ENCODE results near the gene FAM131C.
"Not testable (repeated sequence)": the region's sequence is repeated elsewhere in the genome, so short reads cannot be mapped to it uniquely, and the experiment has no call there.

The FAM131C gene

DNA sequence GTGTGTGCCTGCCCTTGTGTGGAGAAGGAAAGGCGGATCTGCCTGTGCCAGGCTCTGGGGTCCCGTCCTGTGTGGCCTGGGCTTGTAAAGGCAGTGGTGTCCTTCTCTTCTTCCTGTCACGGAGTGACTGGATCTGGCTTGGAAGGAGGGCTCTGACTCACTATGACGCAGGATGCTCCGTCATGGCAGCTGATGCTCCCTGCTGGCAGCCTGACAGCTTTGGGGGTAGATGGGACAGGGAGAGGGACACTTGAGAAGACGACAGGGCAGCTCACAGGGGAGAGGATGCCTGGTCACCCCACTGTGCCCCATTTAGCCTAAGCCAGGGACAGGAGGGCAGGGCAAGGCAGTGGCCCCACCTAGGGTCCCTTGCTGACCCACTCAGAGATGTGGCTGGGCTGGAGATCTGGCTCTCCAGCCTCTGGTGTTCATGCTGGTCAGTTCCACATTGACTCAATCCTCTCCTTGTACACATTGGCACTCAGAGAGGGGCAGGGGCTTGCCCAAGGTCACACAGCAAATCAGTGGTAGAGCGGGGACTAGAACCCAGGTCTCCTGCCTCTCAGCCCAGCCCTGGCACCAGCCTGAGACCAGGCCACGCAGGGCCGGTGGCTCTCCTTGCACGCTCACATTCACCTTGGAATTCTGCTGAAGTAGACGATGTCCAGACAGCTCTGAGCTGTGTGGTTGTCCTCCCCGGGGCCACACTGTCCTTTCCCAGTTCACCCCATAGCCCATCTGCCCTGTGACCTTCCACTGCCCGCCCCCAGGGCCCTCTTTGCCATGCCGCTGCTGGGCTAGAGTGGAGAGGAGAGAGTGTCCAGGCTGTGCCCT is 2.8 kb upstream of the FAM131C start:
- no peak for DNase-seq

DNA sequence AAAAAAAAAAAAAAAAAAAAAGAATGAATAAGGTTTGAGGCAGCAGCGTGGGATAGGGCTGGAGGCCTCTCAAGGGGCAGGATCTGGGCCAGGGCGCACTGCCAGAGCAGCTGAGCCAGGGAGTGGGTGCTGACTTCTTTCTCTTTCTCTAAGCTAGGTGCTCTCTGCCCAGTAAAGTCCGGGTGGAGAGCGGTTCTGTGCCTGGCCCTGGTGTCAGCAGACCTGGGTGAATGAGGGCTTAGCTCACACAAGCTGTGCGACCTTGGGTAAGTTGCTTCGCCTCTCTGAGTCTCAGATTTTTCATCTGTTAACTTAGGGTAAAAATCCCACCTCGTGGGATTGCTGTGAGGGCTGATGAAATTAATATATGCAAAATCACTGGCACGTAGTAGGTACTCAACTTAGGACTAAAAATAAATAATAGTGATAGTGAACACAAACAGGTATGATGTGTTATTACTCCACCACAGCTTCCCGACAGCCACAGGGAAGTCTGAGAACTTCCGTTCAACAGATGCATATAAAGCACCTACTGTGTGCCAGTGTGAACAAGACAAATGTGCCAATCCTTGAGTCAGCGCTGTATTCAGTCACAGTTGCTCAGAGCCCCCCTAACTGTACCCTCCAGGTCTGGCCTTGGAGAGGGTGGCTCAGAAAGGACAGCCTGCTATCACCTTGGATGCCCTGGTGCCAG is 2.0 kb upstream of the FAM131C start:
- DNase-seq, result no peak

DNA sequence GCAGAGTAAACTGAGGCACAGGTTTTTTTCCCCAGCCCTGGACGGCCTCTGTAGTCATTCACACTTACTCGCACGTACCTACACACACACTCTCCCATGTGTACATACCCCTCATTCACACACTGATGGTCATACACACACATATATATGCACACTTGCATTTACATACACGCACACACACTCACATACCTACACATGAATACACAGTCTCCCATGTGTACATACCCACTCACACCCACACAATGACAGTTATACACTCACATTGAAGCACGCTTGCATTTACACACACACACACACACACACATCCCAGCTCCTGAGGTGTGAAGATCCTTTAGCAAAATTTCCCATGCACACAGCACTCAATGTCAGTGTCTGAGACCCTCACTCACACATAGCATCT is 766 bp upstream of the FAM131C start:
- no peak for DNase-seq

DNA sequence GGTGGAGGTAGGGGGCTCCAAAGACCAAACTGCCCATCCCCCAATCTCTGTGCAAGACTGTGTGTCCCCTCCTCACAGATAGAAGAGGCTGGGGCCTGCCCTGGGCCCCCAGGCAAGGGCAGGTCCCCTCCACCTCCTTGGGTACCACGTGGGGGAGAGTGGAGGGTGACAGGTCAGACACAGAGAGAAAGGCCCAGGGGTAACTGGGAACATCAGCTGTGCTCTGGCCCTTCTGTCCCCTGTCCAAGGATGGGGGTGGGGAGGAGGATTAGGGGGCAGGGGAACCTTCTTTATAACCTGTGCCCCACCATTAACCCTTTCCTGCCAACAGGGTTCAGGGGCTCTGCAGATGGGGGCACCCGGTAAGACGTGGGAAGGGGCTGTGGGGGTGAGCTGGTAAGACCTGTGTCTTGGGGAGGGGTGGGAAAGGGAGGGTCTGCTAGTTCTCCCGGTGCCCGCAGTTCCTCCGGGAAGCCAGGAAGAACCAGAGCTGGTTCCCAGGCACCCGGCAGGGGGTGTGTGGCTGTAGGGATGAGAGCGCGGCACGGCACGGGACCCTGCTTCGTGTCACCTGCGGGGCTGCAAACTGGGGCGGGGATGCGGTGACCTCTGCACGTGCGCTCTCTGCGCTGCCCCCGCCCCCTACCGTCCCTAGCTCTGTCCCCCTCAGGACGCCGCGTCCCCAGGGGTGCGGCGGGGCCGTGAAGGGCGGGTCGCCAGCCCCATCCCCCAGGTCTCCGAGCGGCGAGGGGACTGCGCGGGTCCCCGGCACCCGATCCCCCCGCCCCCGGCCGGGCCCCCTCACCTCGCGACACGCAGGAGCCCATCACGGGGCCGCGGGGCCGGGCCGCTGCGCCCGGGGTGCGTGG is 601 bp downstream of the FAM131C start:
- DNase-seq, result no peak

DNA sequence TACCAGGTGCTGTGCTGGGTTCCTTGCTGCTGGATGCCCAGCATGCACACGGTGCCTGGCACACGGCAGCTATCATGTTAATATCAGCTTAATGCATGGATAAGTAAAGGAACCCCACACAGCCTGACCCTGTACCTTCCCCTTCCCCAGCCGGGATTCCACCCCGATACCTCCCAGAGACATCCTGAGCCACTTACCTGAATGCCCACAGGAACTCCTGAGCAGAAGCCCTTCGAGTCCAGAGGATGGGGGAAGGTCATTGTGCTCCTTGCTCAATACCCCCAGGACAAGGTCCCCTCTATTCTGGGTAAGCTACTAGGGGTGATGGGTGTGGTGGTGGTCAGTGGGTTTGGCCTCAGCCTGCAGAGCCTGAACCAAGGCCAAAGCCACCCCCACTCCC is 1.4 kb downstream of the FAM131C start:
- DNase-seq, result no peak

DNA sequence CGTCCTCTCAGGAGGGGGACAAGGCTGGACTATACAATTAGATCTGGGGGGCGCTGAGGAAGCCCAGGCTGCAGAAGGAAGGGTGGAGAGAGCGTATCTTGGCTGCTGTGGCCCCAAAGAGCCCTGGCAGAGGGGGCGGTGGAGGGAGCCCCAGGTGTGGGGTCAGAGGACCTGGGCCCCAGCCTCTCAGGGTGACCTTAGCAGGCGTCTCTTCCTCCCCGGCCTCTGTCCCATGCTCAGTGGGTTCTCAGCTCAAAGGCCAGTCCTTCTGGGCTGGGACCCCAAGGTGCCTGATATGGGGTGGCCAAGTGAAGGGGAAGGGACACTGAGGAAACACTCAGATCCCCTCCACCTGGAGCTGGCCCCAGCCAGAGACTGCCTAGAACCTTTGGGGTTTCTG is 1.8 kb downstream of the FAM131C start:
- no peak for DNase-seq

DNA sequence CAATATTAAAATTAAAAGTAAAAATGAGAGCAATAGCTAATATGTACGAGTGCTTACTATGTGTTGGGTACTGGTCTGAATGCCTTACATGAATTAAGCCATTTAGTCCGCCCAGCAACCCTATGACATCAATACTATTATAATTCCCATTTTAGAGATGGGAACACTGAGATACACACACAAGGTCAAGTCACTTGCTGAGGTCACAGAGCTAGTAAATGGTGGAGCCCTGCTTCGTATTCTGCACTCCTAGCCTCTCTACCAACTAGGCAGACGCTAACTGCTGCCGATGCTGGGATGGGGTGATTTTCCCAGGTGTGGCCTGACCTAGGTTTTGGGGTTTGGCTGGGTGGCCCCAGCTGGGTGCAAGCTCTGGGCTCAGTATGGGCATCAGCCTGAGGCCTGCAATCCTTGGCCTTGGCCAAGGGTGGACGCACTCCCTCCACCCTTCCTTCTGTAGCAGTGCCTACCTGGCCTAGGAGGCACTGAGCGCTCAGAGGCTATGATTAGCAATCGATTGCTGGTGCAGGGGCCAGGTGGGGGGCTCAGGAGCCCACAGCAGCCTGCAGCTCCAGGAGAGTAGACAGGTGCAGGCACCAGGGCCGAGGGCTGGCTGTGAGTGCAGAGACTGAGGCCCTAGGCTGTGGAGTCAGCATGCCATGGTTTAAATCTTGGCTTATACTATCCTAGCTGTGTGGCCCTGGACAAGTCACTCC is 2.7 kb downstream of the FAM131C start:
- DNase-seq, result no peak

DNA sequence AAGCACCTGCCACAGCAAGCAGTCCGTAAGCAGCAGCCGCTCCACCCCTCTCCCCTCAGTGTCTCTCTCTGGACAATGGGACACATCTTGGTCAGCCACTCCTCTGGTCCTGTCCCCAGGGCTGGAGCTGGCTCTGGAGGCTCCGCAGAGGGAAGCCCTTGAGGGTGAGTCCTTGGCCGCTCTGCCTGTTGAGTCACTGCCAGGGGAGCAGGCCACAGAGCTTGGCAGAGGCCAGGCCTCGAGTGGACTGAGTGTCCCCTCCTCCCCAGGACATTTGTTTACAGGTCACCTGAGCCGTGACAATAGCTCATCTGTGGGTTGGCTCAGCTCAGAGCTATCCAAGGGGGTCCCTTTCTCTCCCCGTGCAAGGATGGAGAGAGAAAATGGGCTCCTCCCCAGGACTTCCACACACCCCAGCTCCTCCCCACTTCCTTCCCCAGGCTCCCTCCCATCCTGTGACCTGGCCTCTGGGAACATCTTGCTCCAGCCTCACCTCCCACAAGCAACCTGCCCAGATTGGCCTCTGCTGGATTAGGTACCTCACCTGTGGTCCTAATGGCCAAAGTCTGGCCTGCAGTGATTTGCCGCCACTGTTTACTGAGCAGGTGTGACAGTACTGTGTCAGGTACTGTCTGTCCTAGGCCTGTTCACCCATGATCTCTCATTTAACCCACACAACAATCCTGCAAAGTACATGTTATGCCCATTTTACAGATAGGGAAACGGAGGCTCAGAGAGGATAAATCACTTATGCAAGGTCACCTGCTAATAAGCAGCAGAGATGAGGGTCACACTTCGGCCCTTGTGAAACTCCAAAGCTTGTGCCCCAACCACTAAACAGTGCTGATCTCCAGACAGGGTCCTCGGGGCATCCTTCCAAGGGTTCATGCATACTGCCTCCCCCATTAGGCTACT is 4.8 kb downstream of the FAM131C start:
- DNase-seq, result no peak

DNA sequence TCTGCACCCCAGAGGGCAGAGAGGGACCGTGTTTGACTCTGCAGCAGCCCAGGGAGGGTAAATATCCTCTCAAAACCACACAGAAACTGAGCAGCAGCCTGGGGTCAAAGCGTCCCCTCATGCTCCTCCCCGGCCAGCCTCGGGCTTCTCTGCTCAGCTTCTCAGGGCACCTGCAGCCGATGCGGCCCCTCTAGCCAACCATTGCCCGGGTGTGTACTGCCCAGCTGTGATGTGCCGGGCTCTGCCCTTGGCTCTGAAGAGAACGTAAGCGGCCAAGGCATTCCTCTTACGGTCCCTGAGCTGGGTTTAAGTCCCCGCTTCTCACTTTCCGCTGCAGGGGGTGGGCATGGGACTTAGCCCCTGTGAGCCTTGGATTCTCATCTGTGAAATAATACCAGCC is 5.5 kb downstream of the FAM131C start:
- no peak for DNase-seq

DNA sequence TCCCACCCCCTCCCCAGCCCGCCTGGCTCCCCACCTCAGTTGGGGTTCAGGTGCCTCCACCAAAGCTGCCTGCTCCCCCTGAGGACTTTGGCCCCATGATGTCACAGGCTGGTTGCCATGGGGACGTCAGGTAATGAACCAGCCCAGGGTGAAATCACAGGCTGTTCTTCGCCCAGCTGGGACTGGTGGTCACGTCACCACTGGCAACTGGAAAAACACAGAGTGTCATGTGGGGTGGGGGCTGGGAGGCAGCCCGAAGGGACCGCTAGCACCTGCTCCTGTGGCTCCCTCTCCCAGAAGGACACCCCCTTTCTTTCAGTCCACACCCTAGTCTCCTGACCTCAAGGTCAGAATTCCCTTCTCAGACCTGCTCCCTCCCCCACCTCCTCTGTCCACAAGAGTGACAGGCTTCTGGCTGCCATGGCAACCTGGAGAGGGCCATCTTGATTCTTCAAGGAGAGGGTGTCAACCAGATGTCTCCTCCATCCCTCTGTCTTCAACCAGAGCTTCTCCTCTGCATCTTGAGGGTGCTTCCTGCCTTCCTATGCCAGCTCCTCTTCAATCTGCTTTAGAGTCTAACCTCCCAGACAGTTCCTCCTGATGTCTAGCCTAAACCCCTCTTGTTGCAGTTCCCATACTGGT is 6.2 kb downstream of the FAM131C start:
- DNase-seq, result no peak

DNA sequence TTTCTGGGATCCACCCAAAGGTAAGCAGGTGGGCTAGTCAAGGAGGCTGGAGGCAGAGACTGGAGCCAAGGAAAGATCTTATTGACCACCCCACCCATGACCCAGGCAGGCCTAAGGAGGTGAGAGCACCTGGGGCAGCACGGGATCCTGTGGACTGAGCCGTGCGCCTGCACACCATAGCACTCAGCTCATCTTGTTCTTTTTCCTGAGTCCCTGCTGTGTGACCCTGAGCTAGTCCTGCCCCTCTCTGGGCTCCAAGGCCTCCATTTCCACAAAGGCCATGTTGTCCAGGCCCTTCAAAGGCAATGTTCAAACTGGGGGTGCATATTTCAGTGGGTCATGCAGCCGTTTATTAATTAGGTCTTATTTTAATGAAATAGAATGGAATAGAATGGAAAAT is 7.2 kb downstream of the FAM131C start:
- no peak for DNase-seq

DNA sequence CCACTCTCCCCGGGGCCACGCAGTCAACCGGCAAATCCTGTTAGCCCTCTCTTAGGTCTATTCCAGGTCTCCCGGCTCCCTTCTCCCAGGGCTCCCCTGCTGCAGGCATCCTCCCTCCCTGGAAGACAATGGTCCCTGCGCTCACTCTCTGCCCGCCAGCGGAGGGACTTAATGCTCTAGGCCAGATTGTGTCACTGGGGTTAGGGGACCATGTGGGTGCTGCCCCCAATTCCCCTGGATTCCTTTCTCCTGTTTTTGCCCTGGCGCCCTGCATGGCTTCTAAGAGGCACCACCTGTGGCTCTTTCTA is 8.2 kb downstream of the FAM131C start:
- no peak for DNase-seq

DNA sequence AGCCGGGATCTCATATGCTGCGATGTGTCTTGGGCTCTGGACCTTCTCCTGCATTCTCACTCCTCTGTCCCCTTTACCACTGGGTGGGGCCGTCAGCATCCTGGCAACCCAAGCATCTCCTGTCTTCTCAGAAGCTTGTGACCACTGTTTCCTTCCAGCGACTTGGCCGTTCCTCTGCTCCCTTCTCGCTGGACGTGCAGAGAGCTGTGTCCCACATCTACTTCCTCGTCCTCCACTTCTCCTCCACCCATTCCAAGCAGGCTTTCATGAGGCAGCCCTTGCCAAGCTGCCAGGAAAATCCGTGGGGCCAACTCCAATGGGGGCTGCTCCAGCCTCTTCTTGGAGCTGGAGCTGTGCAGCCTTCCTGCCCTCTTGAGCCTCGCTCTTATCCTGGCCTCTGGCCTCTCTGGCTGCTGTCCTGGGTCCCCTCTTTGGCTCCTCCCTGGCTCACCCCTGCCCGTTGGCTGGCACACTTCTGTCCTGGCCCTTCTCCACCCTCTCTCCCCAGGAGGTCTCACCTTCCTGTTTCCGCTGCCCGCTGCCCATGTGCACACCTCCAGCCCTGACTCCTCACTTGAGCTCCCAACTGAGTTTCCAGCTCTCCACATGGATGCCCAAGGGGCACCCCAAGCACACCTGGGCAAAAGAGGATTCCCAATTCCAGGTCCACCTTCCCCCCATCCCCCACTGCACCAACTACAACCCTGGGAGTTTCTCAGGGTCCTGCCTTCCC is 8.7 kb downstream of the FAM131C start:
- DNase-seq, result no peak

DNA sequence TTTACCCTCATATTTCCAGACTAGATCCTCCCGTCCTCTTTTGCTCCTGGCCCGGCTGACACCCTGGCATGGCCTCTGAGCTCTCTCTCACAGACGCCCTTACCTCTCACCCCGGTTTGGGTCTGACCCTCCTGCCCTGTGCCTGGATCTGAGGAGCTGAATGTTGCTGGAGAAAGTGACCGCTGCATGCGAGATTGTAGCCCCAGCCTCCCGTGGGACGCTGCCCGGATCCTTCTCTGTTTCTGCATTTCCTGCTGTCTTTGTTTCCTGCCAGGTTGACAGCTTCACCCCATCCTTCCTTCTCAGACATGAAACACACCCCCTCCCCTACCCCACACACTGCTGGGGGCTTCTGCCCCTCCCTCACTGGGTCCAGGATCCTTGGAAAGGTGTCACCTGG is 9.5 kb downstream of the FAM131C start:
- DNase-seq, result no peak

DNA sequence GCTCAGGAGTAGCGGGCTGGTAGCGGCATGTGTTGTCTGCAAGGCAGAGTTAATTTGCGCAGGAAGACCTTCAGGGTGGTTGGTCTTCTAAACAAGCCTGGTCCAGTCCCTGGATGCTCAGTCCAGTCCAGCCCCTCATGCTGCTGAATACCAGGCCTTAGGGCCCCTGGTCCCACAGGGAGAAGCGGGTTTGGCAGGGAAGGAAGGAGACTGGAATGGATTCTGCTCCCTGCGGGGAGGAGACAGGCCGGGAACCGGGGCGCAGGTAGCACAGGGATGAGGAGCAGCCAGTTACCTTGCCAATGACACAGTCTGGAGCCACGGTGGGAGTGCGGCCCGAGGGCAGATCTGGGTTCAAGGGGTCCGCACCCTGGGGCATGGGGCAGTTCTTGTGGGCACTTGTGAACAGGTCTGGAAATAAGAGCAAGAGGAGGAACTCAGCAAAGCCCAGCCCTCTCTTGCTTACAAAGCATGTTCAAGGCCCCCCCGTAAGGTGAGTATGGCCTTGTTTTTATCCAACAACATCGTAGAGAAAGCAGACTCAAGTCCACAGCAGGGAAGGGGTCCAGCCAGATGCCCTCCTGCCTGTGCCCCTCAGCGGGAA is 10.1 kb downstream of the FAM131C start:
- DNase-seq, result no peak

DNA sequence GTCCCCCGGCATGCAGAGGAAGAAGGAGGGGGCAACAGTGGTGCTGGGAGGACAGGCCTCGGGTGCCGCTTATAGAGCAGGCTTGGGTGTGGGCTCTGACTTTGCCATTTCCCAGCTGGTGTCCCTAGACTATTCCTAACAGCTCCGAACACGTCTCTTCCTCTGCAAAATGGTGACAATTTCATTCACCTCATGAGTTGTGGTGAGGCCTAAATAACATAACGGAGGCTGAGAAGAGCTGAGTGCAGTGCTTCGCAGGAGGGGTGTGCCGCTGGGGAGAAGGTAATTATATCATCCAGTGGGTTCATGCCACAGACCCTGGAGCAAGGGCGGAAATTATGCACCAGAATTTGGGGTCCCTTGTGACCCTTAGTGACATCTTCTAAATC is 10.8 kb downstream of the FAM131C start:
- not testable (repeated sequence) for DNase-seq

DNA sequence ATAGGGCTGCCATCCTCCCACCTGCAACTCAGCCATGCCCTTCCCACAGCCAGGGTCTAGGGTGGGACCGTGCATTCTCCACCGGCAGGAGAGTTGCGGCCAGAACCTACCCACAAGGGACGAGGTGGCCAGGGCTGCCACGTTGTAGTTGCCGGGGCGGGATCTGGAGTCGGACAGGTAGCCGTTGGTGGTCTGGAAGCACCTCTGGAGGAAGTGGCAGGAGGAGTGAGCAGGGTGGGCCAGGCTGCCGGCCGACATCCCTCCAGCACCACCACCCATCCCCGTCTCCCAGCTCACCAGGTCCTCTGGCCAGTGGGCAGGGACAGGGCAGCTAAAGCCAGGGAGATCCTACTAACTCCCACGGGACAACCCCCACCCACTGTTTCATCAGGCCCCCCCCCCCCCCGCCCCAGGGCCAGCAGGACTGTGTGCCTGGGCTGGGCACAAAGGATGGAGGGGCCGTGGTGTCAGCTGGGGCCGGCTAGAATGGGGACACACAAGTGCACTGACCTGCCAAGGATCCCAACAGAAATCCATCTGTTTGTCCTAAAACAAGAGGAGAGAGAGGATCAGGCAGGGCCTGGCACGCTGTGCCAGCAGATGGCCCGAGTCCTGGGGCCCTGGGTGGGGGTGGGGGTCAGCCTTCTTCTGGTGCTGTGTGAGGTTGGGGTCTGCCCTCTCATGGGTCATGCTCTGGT is 11.3 kb downstream of the FAM131C start:
- not testable (repeated sequence) for DNase-seq

DNA sequence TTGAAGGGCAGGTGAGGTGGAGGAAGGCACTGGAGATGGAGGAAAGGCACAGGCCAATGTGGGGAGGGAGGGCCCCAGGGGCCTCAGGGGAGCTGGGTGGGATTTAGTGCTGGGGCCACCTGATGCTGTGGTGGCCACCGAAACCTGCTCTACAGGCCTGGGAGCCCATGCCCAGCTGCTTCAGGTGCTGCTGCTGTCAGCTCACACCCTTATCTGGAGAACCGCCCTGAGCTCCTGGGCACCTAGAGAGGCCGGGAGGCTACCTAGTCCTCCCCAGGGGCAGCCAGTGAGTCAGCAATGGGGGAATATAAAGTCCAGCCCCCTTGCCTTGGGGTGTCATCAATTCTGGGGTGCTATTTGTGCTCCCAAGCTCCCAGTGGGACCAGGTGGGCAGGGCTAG is 12.2 kb downstream of the FAM131C start:
- no peak for DNase-seq

DNA sequence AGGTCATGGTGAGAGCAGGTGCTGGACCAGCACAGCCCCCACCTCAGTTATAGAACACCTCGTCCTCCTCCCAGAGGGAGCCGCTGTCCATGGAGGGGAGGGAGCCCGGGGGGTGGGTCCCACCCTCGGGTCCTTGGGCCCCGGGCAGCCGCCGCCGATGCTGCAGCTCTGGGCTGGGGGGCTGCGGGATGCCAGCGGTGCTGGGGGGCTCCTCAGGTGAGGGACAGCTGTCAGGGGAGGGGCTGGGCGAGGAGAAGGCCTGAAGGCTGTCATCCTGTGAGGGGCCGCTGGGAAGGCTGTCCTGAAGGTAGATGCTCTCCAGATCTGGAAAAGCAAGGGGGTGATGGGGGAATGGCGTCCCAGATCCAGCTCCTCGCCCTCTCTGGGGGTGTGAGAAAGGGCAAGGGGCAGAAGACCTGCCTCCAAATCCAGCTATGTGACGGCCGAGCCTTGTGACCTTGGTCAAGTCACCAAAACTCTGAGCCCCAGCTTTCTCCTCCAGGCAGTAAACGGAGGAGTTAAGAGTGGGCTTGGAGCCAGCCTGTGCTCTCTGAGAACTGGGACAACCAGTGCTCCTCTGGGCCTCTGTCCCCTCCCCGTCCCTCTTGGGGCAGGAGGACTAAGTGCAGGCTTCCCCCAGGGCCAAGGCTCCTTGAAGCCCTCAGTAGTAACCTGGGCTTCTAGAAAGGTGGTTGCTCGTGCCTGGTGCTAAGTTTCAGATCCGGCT is 14.9 kb downstream of the FAM131C start:
- DNase-seq, result not testable (repeated sequence)

All from stimulated activated CD4-positive, alpha-beta T cell treated with anti-CD3 and anti-CD28 coated beads, Interleukin-4, amount 100 ng/mL, for 1 hour (primary cell).